Measurements from ENCODE around the gene KRTAP10-9. TPM values are rescaled to one million over a fixed set of nuclear protein-coding genes. Genes with fewer than 3 reads are reported as not detected.

Gene KRTAP10-9
- total RNA-seq, 1 donor from 2014 or later: not detected

GRCh38 chr21:44601596-44602462 lies 25.1 kb upstream of the KRTAP10-9 start:
- Histone ChIP-seq H3K4me1 (ENCODE audit: insufficient read depth, low read length) (no peaks in the 10 kb centered on the region), H2AFZ (ENCODE audit: low read depth, low read length) (no peak overlapping the region), H3K4me3 (ENCODE audit: insufficient read depth, low read depth, low read length) (no peak overlapping the region), H3K79me2 (ENCODE audit: insufficient read depth, low read length) (no peaks in the 10 kb centered on the region), H3K9ac (ENCODE audit: low read length) (no peak overlapping the region), H3K9me3 (ENCODE audit: insufficient read depth, low read depth, low read length) (peaks cover 6% of the 10 kb centered on the region), H3K4me2 (ENCODE audit: low read length) (no peak overlapping the region), H3K36me3 (ENCODE audit: insufficient read depth, low read length) (no peaks in the 10 kb centered on the region), H3K27ac (ENCODE audit: low read depth, low read length) (no peak overlapping the region), H4K20me1 (ENCODE audit: insufficient read depth, low read length) (no peaks in the 10 kb centered on the region), H3K27me3 (ENCODE audit: insufficient read depth, low read length) (no peaks in the 10 kb centered on the region)
- Mint-ChIP-seq H3K36me3 (ENCODE audit: low read depth, unreplicated experiment) (peaks cover 2% of the 10 kb centered on the region), H3K4me3 (ENCODE audit: unreplicated experiment) (no peak overlapping the region), H3K9me3 (ENCODE audit: unreplicated experiment) (peaks cover 20% of the 10 kb centered on the region), H3K27ac (ENCODE audit: unreplicated experiment) (no peak overlapping the region), H3K27me3 (ENCODE audit: low read depth, unreplicated experiment) (peaks cover 33% of the 10 kb centered on the region), H3K4me1 (ENCODE audit: low read depth, unreplicated experiment) (no peaks in the 10 kb centered on the region)
- DNase-seq (ENCODE audit: low read depth) (no peak), FAIRE-seq (no peak)
- no peak for TF ChIP-seq EZH2 (IDR thresholded peaks at IDR 0.05; ENCODE audit: insufficient read depth, low read length)
- TF ChIP-seq CTCF (IDR thresholded peaks at IDR 0.05; ENCODE audit: insufficient read depth, low read depth, low read length): no peak

- Histone ChIP-seq H3K27me3 (ENCODE audit: insufficient read depth, low read length) (no peaks in the 10 kb centered on the region), H3K4me3 (ENCODE audit: insufficient read depth, low read depth, low read length) (no peak overlapping the region), H3K36me3 (ENCODE audit: insufficient read depth, low read length) (no peaks in the 10 kb centered on the region), H3K79me2 (ENCODE audit: insufficient read depth, low read length) (no peaks in the 10 kb centered on the region), H4K20me1 (ENCODE audit: insufficient read depth, low read length) (no peaks in the 10 kb centered on the region), H3K9ac (ENCODE audit: low read length) (no peak overlapping the region), H3K4me2 (ENCODE audit: low read length) (no peak overlapping the region), H2AFZ (ENCODE audit: low read depth, low read length) (no peak overlapping the region), H3K4me1 (ENCODE audit: insufficient read depth, low read length) (no peaks in the 10 kb centered on the region), H3K27ac (ENCODE audit: low read depth, low read length) (no peak overlapping the region), H3K9me3 (ENCODE audit: insufficient read depth, low read depth, low read length) (peaks cover 6% of the 10 kb centered on the region)
- TF ChIP-seq EZH2 (IDR thresholded peaks at IDR 0.05; ENCODE audit: insufficient read depth, low read length) (no peak), CTCF (IDR thresholded peaks at IDR 0.05; ENCODE audit: insufficient read depth, low read depth, low read length) (no peak)
- DNase-seq (ENCODE audit: low read depth) (no peak), FAIRE-seq (no peak)
- Mint-ChIP-seq H3K4me3 (ENCODE audit: unreplicated experiment) (no peak overlapping the region), H3K9me3 (ENCODE audit: unreplicated experiment) (peaks cover 17% of the 10 kb centered on the region), H3K4me1 (ENCODE audit: low read depth, unreplicated experiment) (no peaks in the 10 kb centered on the region), H3K27ac (ENCODE audit: unreplicated experiment) (no peak overlapping the region), H3K27me3 (ENCODE audit: low read depth, unreplicated experiment) (peaks cover 36% of the 10 kb centered on the region), H3K36me3 (ENCODE audit: low read depth, unreplicated experiment) (peaks cover 2% of the 10 kb centered on the region)
Measured at GRCh38 chr21:44602463-44602850, 24.4 kb upstream of the KRTAP10-9 start.

Data from astrocyte (in vitro differentiated cells and primary cell).